ENCODE measurements around the gene ZNF146.

ZNF146 gene

GRCh38 chr19:36236946-36237310, 22.0 kb downstream of the ZNF146 start:
- Histone ChIP-seq H3K4me1 (ENCODE audit: control insufficient read depth, insufficient read depth, low read length) (no peaks in the 10 kb centered on the region), H3K9me3 (replicated peaks; ENCODE audit: low read length) (peaks cover 28% of the 10 kb centered on the region), H3K4me2 (ENCODE audit: low read length) (no peak overlapping the region), H3K36me3 (ENCODE audit: insufficient read depth, low read length) (peaks cover 78% of the 10 kb centered on the region), H3K4me3 (ENCODE audit: low read length) (no peak overlapping the region), H3K9ac (ENCODE audit: low read depth, low read length) (no peak overlapping the region), H3K27me3 (ENCODE audit: control insufficient read depth, insufficient read depth, low read length) (no peaks in the 10 kb centered on the region)

GRCh38 chr19:36244066-36244465, 29.2 kb downstream of the ZNF146 start:
- Histone ChIP-seq H3K4me2 (ENCODE audit: low read length) (no peak overlapping the region), H3K36me3 (ENCODE audit: insufficient read depth, low read length) (peaks cover 11% of the 10 kb centered on the region), H3K27me3 (ENCODE audit: control insufficient read depth, insufficient read depth, low read length) (peaks cover 17% of the 10 kb centered on the region), H3K4me3 (ENCODE audit: low read length) (no peak overlapping the region), H3K9ac (ENCODE audit: low read depth, low read length) (no peak overlapping the region), H3K9me3 (replicated peaks; ENCODE audit: low read length) (no peaks in the 10 kb centered on the region), H3K4me1 (ENCODE audit: control insufficient read depth, insufficient read depth, low read length) (peaks cover 7% of the 10 kb centered on the region)

- no peaks in the 10 kb centered on the region for H3K9me3 ChIP-seq (replicated peaks; ENCODE audit: low read length)
- H3K4me1 ChIP-seq (ENCODE audit: control insufficient read depth, insufficient read depth, low read length) = peaks cover 7% of the 10 kb centered on the region
- peak overlapping the region; percentile 58 for H3K4me3 ChIP-seq (ENCODE audit: low read length)
- H3K4me2 ChIP-seq (ENCODE audit: low read length) = peak overlapping the region; percentile 74
- peaks cover 17% of the 10 kb centered on the region for H3K27me3 ChIP-seq (ENCODE audit: control insufficient read depth, insufficient read depth, low read length)
- no peak overlapping the region for H3K9ac ChIP-seq (ENCODE audit: low read depth, low read length)
- no peaks in the 10 kb centered on the region for H3K36me3 ChIP-seq (ENCODE audit: insufficient read depth, low read length)
Measured at GRCh38 chr19:36245210-36246005, 30.5 kb downstream of the ZNF146 start.

- peaks cover 7% of the 10 kb centered on the region for H3K4me1 ChIP-seq (ENCODE audit: control insufficient read depth, insufficient read depth, low read length)
- H3K4me2 ChIP-seq (ENCODE audit: low read length) = peak overlapping the region; percentile 74
- peak overlapping the region; percentile 58 for H3K4me3 ChIP-seq (ENCODE audit: low read length)
- H3K9ac ChIP-seq (ENCODE audit: low read depth, low read length) = no peak overlapping the region
- H3K27me3 ChIP-seq (ENCODE audit: control insufficient read depth, insufficient read depth, low read length) = peaks cover 17% of the 10 kb centered on the region
- H3K36me3 ChIP-seq (ENCODE audit: insufficient read depth, low read length) = no peaks in the 10 kb centered on the region
- H3K9me3 ChIP-seq (replicated peaks; ENCODE audit: low read length) = no peaks in the 10 kb centered on the region
Measured at GRCh38 chr19:36246006-36246481, 31.1 kb downstream of the ZNF146 start.

DNA sequence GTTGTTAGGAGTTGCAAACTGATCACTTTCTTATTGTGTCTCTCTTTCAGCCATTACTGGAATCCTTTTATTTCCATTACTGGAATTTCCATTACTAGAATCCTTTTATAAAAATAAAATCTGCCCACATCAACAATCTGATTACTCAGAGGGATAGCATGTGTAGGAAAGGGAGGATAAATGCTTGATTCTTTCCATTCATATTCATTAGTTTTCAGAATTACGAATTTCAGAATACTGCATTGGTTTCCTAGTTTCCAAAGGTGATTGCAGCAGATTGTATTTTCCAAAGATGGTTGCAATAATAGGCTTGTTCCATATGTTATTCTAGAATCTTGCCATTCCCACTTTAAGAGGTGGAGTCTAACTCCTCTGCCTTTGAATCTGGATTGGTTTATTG, 37.1 kb downstream of the ZNF146 start:
- H3K4me1 ChIP-seq (ENCODE audit: control insufficient read depth, insufficient read depth, low read length) = no peaks in the 10 kb centered on the region
- no peaks in the 10 kb centered on the region for H3K36me3 ChIP-seq (ENCODE audit: insufficient read depth, low read length)
- no peaks in the 10 kb centered on the region for H3K9me3 ChIP-seq (replicated peaks; ENCODE audit: low read length)
- H3K4me2 ChIP-seq (ENCODE audit: low read length) = no peak overlapping the region
- H3K27me3 ChIP-seq (ENCODE audit: control insufficient read depth, insufficient read depth, low read length) = no peaks in the 10 kb centered on the region
- H3K9ac ChIP-seq (ENCODE audit: low read depth, low read length) = no peak overlapping the region
- H3K4me3 ChIP-seq (ENCODE audit: low read length) = no peak overlapping the region

- no peaks in the 10 kb centered on the region for H3K27me3 ChIP-seq (ENCODE audit: control insufficient read depth, insufficient read depth, low read length)
Measured at GRCh38 chr19:36254848-36255247, 39.9 kb downstream of the ZNF146 start.

DNA sequence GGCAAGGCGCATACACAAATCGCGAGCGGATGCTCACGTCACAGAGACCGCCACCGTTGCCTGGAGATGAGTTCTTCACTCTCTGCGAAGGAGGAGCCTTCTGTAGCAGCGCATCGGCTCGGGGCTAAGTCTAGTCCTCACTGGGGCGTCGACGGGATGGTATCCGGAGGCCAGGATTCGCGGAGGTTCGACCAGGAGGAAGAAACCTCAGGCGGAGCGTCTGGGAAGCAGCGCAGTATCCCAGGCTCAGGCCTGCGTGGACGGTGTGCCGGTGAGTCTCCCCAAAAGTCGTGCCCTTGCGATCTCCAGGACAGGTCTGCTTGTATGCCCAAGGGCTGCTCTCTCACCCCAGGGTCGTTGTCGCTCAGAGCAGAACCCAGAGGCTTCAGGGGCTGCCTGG, 40.4 kb downstream of the ZNF146 start:
- no peaks in the 10 kb centered on the region for H3K9me3 ChIP-seq (replicated peaks; ENCODE audit: low read length)
- no peaks in the 10 kb centered on the region for H3K4me1 ChIP-seq (ENCODE audit: control insufficient read depth, insufficient read depth, low read length)
- H3K27me3 ChIP-seq (ENCODE audit: control insufficient read depth, insufficient read depth, low read length) = no peaks in the 10 kb centered on the region
- H3K4me2 ChIP-seq (ENCODE audit: low read length) = no peak overlapping the region
- no peak overlapping the region for H3K4me3 ChIP-seq (ENCODE audit: low read length)
- no peaks in the 10 kb centered on the region for H3K36me3 ChIP-seq (ENCODE audit: insufficient read depth, low read length)
- no peak overlapping the region for H3K9ac ChIP-seq (ENCODE audit: low read depth, low read length)

More at GRCh38 chr19:36254848-36255247, 39.9 kb downstream of the ZNF146 start:
- H3K4me2 ChIP-seq (ENCODE audit: low read length) = no peak overlapping the region
- no peak overlapping the region for H3K9ac ChIP-seq (ENCODE audit: low read depth, low read length)
- no peaks in the 10 kb centered on the region for H3K4me1 ChIP-seq (ENCODE audit: control insufficient read depth, insufficient read depth, low read length)
- H3K36me3 ChIP-seq (ENCODE audit: insufficient read depth, low read length) = no peaks in the 10 kb centered on the region
- no peak overlapping the region for H3K4me3 ChIP-seq (ENCODE audit: low read length)
- no peaks in the 10 kb centered on the region for H3K9me3 ChIP-seq (replicated peaks; ENCODE audit: low read length)

- Histone ChIP-seq H3K36me3 (ENCODE audit: insufficient read depth, low read length) (no peaks in the 10 kb centered on the region), H3K4me1 (ENCODE audit: control insufficient read depth, insufficient read depth, low read length) (no peaks in the 10 kb centered on the region), H3K27me3 (ENCODE audit: control insufficient read depth, insufficient read depth, low read length) (no peaks in the 10 kb centered on the region), H3K9me3 (replicated peaks; ENCODE audit: low read length) (no peaks in the 10 kb centered on the region), H3K4me3 (ENCODE audit: low read length) (no peak overlapping the region), H3K9ac (ENCODE audit: low read depth, low read length) (no peak overlapping the region), H3K4me2 (ENCODE audit: low read length) (no peak overlapping the region)
Measured at GRCh38 chr19:36256064-36256463, 41.2 kb downstream of the ZNF146 start.

- Histone ChIP-seq H3K4me3 (ENCODE audit: low read length) (peak overlapping the region; percentile 66), H3K36me3 (ENCODE audit: insufficient read depth, low read length) (no peaks in the 10 kb centered on the region), H3K4me2 (ENCODE audit: low read length) (peak overlapping the region; percentile 71), H3K27me3 (ENCODE audit: control insufficient read depth, insufficient read depth, low read length) (no peaks in the 10 kb centered on the region), H3K4me1 (ENCODE audit: control insufficient read depth, insufficient read depth, low read length) (no peaks in the 10 kb centered on the region), H3K9ac (ENCODE audit: low read depth, low read length) (peak overlapping the region; percentile 45), H3K9me3 (replicated peaks; ENCODE audit: low read length) (no peaks in the 10 kb centered on the region)
Measured at GRCh38 chr19:36256853-36257519, 42.1 kb downstream of the ZNF146 start.

DNA sequence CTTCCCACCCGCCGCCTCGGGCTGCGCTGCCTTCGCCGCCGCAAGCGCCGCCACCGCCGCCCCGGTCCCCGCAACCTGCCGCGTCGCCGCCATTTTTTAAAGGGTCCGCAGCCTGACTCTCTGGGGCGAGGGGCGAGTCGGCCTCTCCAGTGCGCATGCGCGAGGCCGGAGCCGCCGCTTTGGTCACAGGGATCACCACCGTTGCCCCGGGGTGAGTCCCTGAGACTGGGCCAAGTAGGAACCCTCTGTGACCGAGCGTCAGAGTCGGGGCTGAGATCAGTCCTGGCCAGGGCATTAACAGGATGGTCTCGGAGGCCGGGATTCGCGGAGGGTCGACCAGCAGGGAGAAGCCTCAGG, 42.6 kb downstream of the ZNF146 start:
- Histone ChIP-seq H3K36me3 (ENCODE audit: insufficient read depth, low read length) (no peaks in the 10 kb centered on the region), H3K9ac (ENCODE audit: low read depth, low read length) (peak overlapping the region; percentile 45), H3K4me1 (ENCODE audit: control insufficient read depth, insufficient read depth, low read length) (no peaks in the 10 kb centered on the region), H3K4me3 (ENCODE audit: low read length) (peak overlapping the region; percentile 66), H3K27me3 (ENCODE audit: control insufficient read depth, insufficient read depth, low read length) (no peaks in the 10 kb centered on the region), H3K9me3 (replicated peaks; ENCODE audit: low read length) (no peaks in the 10 kb centered on the region), H3K4me2 (ENCODE audit: low read length) (peak overlapping the region; percentile 71)

DNA sequence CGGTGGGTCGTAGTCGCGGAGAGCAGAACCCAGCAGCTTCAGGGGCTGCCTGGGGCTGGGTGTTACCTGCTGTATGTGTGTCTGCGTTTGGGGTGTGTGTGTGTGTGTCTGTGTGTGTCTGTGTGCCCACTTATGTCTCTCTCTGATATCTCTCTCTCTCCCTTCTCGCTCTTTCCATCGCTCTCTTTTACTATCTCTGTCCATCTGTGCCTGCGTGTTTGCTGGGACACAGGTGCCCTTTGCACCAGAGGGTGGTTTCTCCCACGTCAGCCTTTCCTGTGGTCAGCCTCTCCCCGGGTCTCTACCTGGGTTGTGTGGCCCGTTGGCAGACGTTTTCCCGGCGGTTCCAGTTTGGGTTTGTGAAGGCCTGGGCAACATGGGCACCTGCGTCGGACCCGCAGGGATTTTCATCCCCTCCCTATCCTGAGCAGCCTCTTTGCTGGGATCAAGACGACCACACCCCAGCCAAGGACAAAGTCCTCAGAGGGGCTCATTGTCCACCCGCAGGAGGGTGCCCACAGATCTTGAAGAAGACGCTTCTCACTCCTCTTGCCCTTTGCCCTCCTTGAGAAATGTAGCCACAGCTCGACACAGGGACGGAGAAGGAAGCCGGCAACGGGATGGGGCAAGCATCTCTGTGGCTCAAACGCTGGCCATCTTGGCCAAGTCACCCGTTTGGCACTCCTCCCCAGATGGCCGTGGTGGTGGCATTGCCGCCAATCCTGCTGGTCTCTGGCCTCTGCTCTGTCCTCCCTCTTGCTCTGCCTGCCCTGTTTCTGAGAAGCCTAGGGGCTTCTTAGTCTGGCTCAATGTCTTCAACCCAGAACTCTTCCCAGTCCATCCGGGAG, 43.3 kb downstream of the ZNF146 start:
- Histone ChIP-seq H3K9ac (ENCODE audit: low read depth, low read length) (no peak overlapping the region), H3K4me2 (ENCODE audit: low read length) (no peak overlapping the region), H3K36me3 (ENCODE audit: insufficient read depth, low read length) (no peaks in the 10 kb centered on the region), H3K27me3 (ENCODE audit: control insufficient read depth, insufficient read depth, low read length) (no peaks in the 10 kb centered on the region), H3K4me1 (ENCODE audit: control insufficient read depth, insufficient read depth, low read length) (no peaks in the 10 kb centered on the region), H3K9me3 (replicated peaks; ENCODE audit: low read length) (no peaks in the 10 kb centered on the region), H3K4me3 (ENCODE audit: low read length) (no peak overlapping the region)
